ENCODE results near the gene ATP13A3. TPM values are rescaled to one million over a fixed set of nuclear protein-coding genes. Genes with fewer than 3 reads are reported as not detected.

ATP13A3 gene
- total and polyA plus RNA-seq, 2 donors (not counting 1 experiment from before 2014, with no cell fraction given), result 6.1 to 61.1 TPM

- Histone ChIP-seq H3K4me1 (ENCODE audit: control insufficient read depth in 2 of 2, insufficient read depth in 2 of 2, low read length in 2 of 2) (no peaks in the 10 kb centered on the region), H2AFZ (ENCODE audit: insufficient read depth, low read depth, low read length, poor library complexity, severe bottlenecking) (no peak overlapping the region), H4K20me1 (ENCODE audit: control insufficient read depth, insufficient read depth, low read length, poor library complexity, severe bottlenecking) (no peaks in the 10 kb centered on the region), H3K27me3 (replicated peaks in 1 of 4; ENCODE audit: control extremely low read depth in 1 of 4, control insufficient read depth in 3 of 4, insufficient read depth in 4 of 4, low read length in 3 of 4) (peaks cover 0 to 19% (median 3%) of the 10 kb centered on the region in 4 experiments), H3K4me2 (replicated peaks; ENCODE audit: low read depth, low read length, poor library complexity, severe bottlenecking) (no peak overlapping the region), H3K9ac (ENCODE audit: low read length) (no peak overlapping the region), H3K9me3 (ENCODE audit: control extremely low read depth in 1 of 3, control insufficient read depth in 2 of 3, insufficient read depth in 1 of 3, low read length in 2 of 3) (peaks cover 0 to 3% (median 0%) of the 10 kb centered on the region in 3 donors), H3K79me2 (ENCODE audit: control insufficient read depth, insufficient read depth, low read length) (no peaks in the 10 kb centered on the region), H3K4me3 (ENCODE audit: control extremely low read depth in 1 of 5, extremely low read depth in 1 of 5, insufficient read depth in 1 of 5, low read depth in 2 of 5, low read length in 4 of 5) (no peak overlapping the region), H3K27ac (ENCODE audit: low read length in 2 of 2) (no peak overlapping the region), H3K36me3 (replicated peaks in 1 of 2; ENCODE audit: control extremely low read depth in 1 of 2, control insufficient read depth in 1 of 2, extremely low read depth in 1 of 2, insufficient read depth in 2 of 2, low read length in 1 of 2) (no peaks in the 10 kb centered on the region)
- H3K9me3 Mint-ChIP-seq (ENCODE audit: insufficient read depth), result no peaks in the 10 kb centered on the region
- H3K4me3 Mint-ChIP-seq, result no peak overlapping the region
- H3K27me3 Mint-ChIP-seq, result peaks cover 52% of the 10 kb centered on the region
- no peak for ATAC-seq (ENCODE audit: low read depth)
- H3K4me1 Mint-ChIP-seq, result no peaks in the 10 kb centered on the region
- POLR2A ChIA-PET, result no interaction called here
- 83% methylated on average over 7 of the region's 8 CpGs for WGBS (ENCODE audit: insufficient coverage)
- no peak for DNase-seq
- intact Hi-C loops (cut with micrococcal nuclease), result no loop called here
- TF ChIP-seq CTCF (IDR thresholded peaks at IDR 0.05) (no peak), EZH2 (IDR thresholded peaks at IDR 0.05; ENCODE audit: borderline replicate concordance, insufficient read depth, low read depth, low read length, poor library complexity, severe bottlenecking) (no peak)
- H3K27ac Mint-ChIP-seq, result no peak overlapping the region
- CTCF ChIA-PET, result no interaction called here
These were observed 112.9 kb downstream of the ATP13A3 start for GRCh38 chr3:194373899-194374298.

GRCh38 chr3:194373028-194373427, 113.8 kb downstream of the ATP13A3 start:
- H3K79me2 ChIP-seq (ENCODE audit: control insufficient read depth, insufficient read depth, low read length), result no peaks in the 10 kb centered on the region
- H3K9ac ChIP-seq (ENCODE audit: low read length), result no peak overlapping the region
- POLR2A ChIA-PET, result no interaction called here
- H3K4me2 ChIP-seq (replicated peaks; ENCODE audit: low read depth, low read length, poor library complexity, severe bottlenecking), result no peak overlapping the region
- DNase-seq, result no peak
- 89% methylated on average over 9 of the region's 14 CpGs for WGBS (ENCODE audit: insufficient coverage)
- no peak overlapping the region for H2AFZ ChIP-seq (ENCODE audit: insufficient read depth, low read depth, low read length, poor library complexity, severe bottlenecking)
- H3K9me3 ChIP-seq (ENCODE audit: control extremely low read depth in 1 of 3, control insufficient read depth in 2 of 3, insufficient read depth in 1 of 3, low read length in 2 of 3), result peaks cover 0 to 3% (median 0%) of the 10 kb centered on the region in 3 donors
- Mint-ChIP-seq H3K4me1 (no peaks in the 10 kb centered on the region), H3K4me3 (no peak overlapping the region), H3K27ac (no peak overlapping the region), H3K27me3 (peaks cover 52% of the 10 kb centered on the region), H3K9me3 (ENCODE audit: insufficient read depth) (no peaks in the 10 kb centered on the region)
- no peaks in the 10 kb centered on the region for H4K20me1 ChIP-seq (ENCODE audit: control insufficient read depth, insufficient read depth, low read length, poor library complexity, severe bottlenecking)
- peaks cover 0 to 28% (median 3%) of the 10 kb centered on the region in 4 experiments for H3K27me3 ChIP-seq (replicated peaks in 1 of 4; ENCODE audit: control extremely low read depth in 1 of 4, control insufficient read depth in 3 of 4, insufficient read depth in 4 of 4, low read length in 3 of 4)
- ATAC-seq (ENCODE audit: low read depth), result no peak
- no peak overlapping the region for H3K4me3 ChIP-seq (ENCODE audit: control extremely low read depth in 1 of 5, extremely low read depth in 1 of 5, insufficient read depth in 1 of 5, low read depth in 2 of 5, low read length in 4 of 5)
- CTCF ChIA-PET, result no interaction called here
- H3K4me1 ChIP-seq (ENCODE audit: control insufficient read depth in 2 of 2, insufficient read depth in 2 of 2, low read length in 2 of 2), result no peaks in the 10 kb centered on the region
- intact Hi-C loops (cut with micrococcal nuclease), result no loop called here
- H3K36me3 ChIP-seq (replicated peaks in 1 of 2; ENCODE audit: control extremely low read depth in 1 of 2, control insufficient read depth in 1 of 2, extremely low read depth in 1 of 2, insufficient read depth in 2 of 2, low read length in 1 of 2), result no peaks in the 10 kb centered on the region
- TF ChIP-seq EZH2 (IDR thresholded peaks at IDR 0.05; ENCODE audit: borderline replicate concordance, insufficient read depth, low read depth, low read length, poor library complexity, severe bottlenecking) (no peak), CTCF (IDR thresholded peaks at IDR 0.05) (no peak)
- H3K27ac ChIP-seq (ENCODE audit: low read length in 2 of 2), result no peak overlapping the region

All from B cell (primary cell).